ENCODE results near the gene PLD3.
A peak's percentile ranks its signal among the peaks of the same experiment; 100 is the strongest.

Gene PLD3

GRCh38 chr19:40418040-40418439, 69.5 kb downstream of the PLD3 start:
- Mint-ChIP-seq H3K36me3 (ENCODE audit: low read depth) (peaks cover 5% of the 10 kb centered on the region), H3K9me3 (no peaks in the 10 kb centered on the region), H3K27ac (no peak overlapping the region), H3K4me1 (ENCODE audit: low read depth) (peaks cover 28% of the 10 kb centered on the region), H3K27me3 (no peaks in the 10 kb centered on the region), H3K4me3 (no peak overlapping the region)

- Mint-ChIP-seq H3K4me1 (ENCODE audit: low read depth) (peaks cover 25% of the 10 kb centered on the region), H3K27me3 (no peaks in the 10 kb centered on the region), H3K36me3 (ENCODE audit: low read depth) (peaks cover 5% of the 10 kb centered on the region), H3K27ac (no peak overlapping the region), H3K4me3 (no peak overlapping the region), H3K9me3 (no peaks in the 10 kb centered on the region)
Observed at GRCh38 chr19:40419066-40419612, 70.6 kb downstream of the PLD3 start.

DNA sequence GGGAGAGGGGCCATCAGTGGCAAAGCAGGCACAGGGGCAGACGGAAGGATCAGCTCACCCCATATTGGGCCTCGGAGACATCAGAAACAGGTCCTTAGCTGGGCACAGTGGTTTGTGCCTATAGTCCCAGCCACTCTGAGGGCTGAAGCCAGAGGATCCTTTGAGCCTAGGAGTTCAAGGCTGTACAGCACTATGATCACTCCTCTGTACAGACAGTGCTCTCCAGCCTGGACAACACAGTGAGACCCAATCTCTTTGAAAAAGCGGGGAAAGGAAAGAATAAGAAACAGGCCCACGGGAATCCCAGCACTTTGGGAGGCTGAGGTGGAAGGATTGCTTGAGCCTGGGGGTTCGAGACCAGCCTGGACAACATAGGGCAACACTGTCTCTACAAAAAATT, 71.3 kb downstream of the PLD3 start:
- Mint-ChIP-seq H3K9me3 (no peaks in the 10 kb centered on the region), H3K27me3 (no peaks in the 10 kb centered on the region), H3K27ac (no peak overlapping the region), H3K36me3 (ENCODE audit: low read depth) (peaks cover 9% of the 10 kb centered on the region), H3K4me3 (peak overlapping the region; percentile 52), H3K4me1 (ENCODE audit: low read depth) (peaks cover 31% of the 10 kb centered on the region)

DNA sequence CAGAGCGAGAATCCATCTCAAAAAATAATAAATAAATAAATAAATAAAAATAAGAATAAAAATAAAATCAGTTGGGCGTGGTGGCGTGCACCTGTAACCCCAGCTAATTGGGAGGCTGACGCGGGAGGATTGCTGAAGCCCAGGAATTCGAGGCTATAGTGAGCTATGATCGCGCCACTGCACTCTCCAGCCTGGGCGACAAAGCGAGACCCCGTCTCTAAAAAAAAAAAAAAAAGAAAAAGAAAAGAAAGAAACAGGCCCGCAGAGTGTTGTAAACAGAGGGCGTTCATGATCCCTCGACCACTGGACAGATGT, 71.9 kb downstream of the PLD3 start:
- Mint-ChIP-seq H3K4me3 (peak overlapping the region; percentile 80), H3K27ac (peak overlapping the region; percentile 93), H3K36me3 (ENCODE audit: low read depth) (peaks cover 11% of the 10 kb centered on the region), H3K27me3 (no peaks in the 10 kb centered on the region), H3K4me1 (ENCODE audit: low read depth) (peaks cover 32% of the 10 kb centered on the region), H3K9me3 (no peaks in the 10 kb centered on the region)

GRCh38 chr19:40420766-40421765, 72.6 kb downstream of the PLD3 start:
- Mint-ChIP-seq H3K4me1 (ENCODE audit: low read depth) (peaks cover 37% of the 10 kb centered on the region), H3K9me3 (no peaks in the 10 kb centered on the region), H3K27me3 (no peaks in the 10 kb centered on the region), H3K27ac (peak overlapping the region; percentile 93), H3K36me3 (ENCODE audit: low read depth) (peaks cover 11% of the 10 kb centered on the region), H3K4me3 (peak overlapping the region; percentile 80)

DNA sequence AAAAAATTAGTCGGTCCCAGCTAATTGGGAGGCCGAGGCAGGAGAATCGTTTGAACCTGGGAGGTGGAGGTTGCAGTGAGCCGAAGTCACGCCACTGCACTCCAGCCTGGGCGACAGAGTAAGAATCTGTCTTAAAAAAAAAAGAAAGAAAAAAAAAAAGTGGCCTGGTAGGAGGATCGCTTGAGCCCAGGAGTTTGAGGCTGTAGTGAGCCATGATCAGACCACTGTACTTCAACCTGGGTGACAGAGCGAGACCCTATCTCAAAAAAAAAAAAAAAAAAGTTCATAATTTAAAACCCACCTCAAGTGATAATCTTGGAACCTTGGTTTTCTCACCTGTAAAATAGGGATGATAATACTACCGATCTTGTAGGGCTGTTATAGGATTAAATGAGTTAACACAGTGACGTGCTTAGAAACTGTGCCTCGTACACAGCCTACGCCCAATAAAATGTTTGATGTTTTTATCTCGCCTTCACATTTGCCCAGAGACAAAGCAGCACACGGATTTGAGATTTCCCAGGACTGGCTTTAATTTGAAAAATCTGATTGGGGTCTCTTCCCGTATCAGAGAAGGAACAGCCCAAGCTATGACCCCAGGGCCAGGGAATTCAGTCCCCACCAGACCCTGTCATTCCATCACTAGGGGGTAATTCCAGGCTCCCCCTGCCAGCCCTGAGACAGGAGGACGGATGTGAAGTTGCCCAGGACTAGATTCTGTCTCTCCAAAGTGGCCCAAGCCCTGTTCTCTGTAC, 73.7 kb downstream of the PLD3 start:
- H3K4me3 Mint-ChIP-seq: peak overlapping the region; percentile 55

GRCh38 chr19:40422748-40423566, 74.5 kb downstream of the PLD3 start:
- H3K27me3 Mint-ChIP-seq: no peaks in the 10 kb centered on the region
- no peaks in the 10 kb centered on the region for H3K9me3 Mint-ChIP-seq
- H3K36me3 Mint-ChIP-seq (ENCODE audit: low read depth): peaks cover 11% of the 10 kb centered on the region
- peak overlapping the region; percentile 93 for H3K27ac Mint-ChIP-seq
- H3K4me3 Mint-ChIP-seq: peak overlapping the region; percentile 55
- peaks cover 36% of the 10 kb centered on the region for H3K4me1 Mint-ChIP-seq (ENCODE audit: low read depth)

More for the DNA sequence above, 73.7 kb downstream of the PLD3 start:
- H3K27ac Mint-ChIP-seq: peak overlapping the region; percentile 93
- peaks cover 37% of the 10 kb centered on the region for H3K4me1 Mint-ChIP-seq (ENCODE audit: low read depth)
- no peaks in the 10 kb centered on the region for H3K27me3 Mint-ChIP-seq
- H3K9me3 Mint-ChIP-seq: no peaks in the 10 kb centered on the region
- peaks cover 11% of the 10 kb centered on the region for H3K36me3 Mint-ChIP-seq (ENCODE audit: low read depth)

DNA sequence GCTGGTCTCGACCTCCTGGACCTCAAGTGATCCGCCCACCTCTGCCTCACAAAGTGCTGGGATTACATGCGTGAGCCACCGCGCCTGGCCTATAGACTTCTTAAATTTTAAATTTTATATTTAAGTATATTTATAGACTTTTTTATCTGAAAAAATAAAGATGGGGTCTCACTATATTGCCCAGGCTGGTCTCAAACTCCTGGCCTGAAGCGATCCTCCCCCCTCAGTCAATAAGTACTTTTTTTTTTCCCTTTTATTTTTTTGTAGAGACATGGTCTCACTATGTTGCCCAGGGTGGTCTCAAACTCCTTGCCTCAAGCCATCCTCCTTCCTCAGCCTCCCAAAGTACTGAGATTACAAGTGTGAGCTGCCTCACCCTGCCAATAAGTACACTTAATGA, 75.4 kb downstream of the PLD3 start:
- Mint-ChIP-seq H3K9me3 (no peaks in the 10 kb centered on the region), H3K27me3 (no peaks in the 10 kb centered on the region), H3K27ac (peak overlapping the region; percentile 76), H3K36me3 (ENCODE audit: low read depth) (peaks cover 11% of the 10 kb centered on the region), H3K4me3 (peak overlapping the region; percentile 95), H3K4me1 (ENCODE audit: low read depth) (peaks cover 36% of the 10 kb centered on the region)

GRCh38 chr19:40424637-40425449, 76.3 kb downstream of the PLD3 start:
- Mint-ChIP-seq H3K27ac (peak overlapping the region; percentile 98), H3K4me1 (ENCODE audit: low read depth) (peaks cover 34% of the 10 kb centered on the region), H3K27me3 (no peaks in the 10 kb centered on the region), H3K9me3 (no peaks in the 10 kb centered on the region), H3K36me3 (ENCODE audit: low read depth) (peaks cover 11% of the 10 kb centered on the region), H3K4me3 (peak overlapping the region; percentile 95)

DNA sequence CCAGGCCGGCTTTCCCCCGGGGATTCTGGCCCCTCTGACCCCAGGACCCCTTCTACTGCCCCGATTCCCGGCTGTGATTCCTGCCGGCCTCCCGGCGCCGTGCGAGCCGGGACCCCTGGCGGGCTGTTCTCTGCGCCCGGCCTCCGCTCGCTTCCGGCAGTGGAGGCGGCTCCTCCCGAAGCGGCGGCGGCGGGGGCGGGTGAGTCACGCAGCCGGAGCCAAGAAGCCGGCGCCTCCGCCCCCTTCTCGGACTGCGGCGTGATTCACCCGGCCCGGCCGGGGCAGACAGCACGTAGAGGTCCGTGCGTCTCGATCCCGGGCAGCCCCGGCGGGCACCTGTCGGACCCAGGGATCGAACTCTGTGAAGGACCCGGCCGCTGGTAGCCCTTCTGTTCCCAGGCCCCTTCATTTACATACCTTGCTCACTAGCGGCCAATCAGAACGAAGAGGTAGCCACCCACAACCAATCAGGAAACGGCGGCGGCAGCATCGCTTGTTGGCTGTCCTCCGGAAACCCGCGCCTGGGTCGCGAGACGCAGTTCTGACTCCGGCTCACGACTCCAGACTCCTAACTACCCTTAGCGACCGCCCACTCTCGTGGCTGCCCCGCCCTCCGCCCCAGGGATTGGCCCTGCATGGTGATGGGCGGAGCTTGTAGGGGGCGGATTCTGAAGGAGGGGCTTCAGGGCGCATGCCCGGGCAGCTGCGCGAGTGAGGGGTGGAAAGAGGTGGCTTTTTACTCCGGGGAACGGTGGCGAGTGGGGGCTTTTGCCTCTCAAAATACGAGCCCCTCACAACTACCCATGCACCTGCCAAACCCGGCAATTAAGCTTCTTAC, 77.2 kb downstream of the PLD3 start, which contains the start of gene SERTAD1:
Gene SERTAD1, minus strand, starts transcription at position 543 of the 838 bp plus-strand sequence. CDS start 2,446 bp downstream, outside the sequence.
- H3K4me3 Mint-ChIP-seq: peak within 1 kb of the TSS; percentile 95
- H3K27ac Mint-ChIP-seq: peak within 1 kb of the TSS; percentile 98
- H3K9me3 Mint-ChIP-seq: no peaks in the 10 kb centered on the region
- peaks cover 33% of the 10 kb centered on the region for H3K4me1 Mint-ChIP-seq (ENCODE audit: low read depth)
- no peaks in the 10 kb centered on the region for H3K27me3 Mint-ChIP-seq
- peaks cover 11% of the 10 kb centered on the region for H3K36me3 Mint-ChIP-seq (ENCODE audit: low read depth)
